ENCODE results near the gene CEACAM16. TPM values are rescaled to one million over a fixed set of nuclear protein-coding genes. Genes with fewer than 3 reads are reported as not detected.
"Not testable (repeated sequence)": the region's sequence is repeated elsewhere in the genome, so short reads cannot be mapped to it uniquely, and the experiment has no call there.

The CEACAM16 gene
- total RNA-seq, 4 donors from 2014 or later: not detected

DNA sequence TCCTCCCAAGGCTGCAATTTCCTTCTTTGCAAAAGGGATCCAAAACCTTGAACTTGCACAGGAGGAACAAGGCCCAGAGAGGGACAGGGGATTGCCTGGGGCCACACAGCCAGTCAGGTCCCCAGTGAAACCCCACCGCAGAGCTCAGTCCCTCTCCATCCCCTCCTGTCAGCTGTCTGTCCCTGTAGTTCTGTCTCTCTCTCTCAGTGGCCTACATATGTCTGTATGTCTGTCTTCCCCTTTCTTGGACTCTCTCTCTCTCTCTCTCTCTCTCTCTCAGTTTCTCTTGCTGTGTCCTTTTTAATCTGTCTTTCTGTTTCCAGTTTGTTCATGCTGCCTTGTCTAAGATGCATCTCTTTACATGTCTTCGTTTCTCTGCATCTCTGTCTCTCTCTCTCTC lies 16.1 kb upstream of the CEACAM16 start:
- in situ Hi-C loops (cut with MboI; ENCODE audit: low sequenced_read_pairs in 4 of 4) (no loop called here), intact Hi-C loops (cut with DNase I; ENCODE audit: low total_unique reads) (no loop called here)
- Histone ChIP-seq H3K4me1 (no peaks in the 10 kb centered on the region), H3K4me3 (no peak overlapping the region), H3K27me3 (no peaks in the 10 kb centered on the region), H3K36me3 (peaks cover 0 to 54% of the 10 kb centered on the region in 2 donors), H3K9me3 (no peaks in the 10 kb centered on the region), H3K27ac (no peak overlapping the region)
- DNase-seq: no peak
- TF ChIP-seq POLR2A (IDR thresholded peaks at IDR 0.05): no peak
- TF ChIP-seq, protein P1, sequence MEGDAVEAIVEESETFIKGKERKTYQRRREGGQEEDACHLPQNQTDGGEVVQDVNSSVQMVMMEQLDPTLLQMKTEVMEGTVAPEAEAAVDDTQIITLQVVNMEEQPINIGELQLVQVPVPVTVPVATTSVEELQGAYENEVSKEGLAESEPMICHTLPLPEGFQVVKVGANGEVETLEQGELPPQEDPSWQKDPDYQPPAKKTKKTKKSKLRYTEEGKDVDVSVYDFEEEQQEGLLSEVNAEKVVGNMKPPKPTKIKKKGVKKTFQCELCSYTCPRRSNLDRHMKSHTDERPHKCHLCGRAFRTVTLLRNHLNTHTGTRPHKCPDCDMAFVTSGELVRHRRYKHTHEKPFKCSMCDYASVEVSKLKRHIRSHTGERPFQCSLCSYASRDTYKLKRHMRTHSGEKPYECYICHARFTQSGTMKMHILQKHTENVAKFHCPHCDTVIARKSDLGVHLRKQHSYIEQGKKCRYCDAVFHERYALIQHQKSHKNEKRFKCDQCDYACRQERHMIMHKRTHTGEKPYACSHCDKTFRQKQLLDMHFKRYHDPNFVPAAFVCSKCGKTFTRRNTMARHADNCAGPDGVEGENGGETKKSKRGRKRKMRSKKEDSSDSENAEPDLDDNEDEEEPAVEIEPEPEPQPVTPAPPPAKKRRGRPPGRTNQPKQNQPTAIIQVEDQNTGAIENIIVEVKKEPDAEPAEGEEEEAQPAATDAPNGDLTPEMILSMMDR (IDR thresholded peaks at IDR 0.05 in 4 of 5, conservative IDR thresholded peaks at IDR 0.05 in 1 of 5): no peak
- no peak for ATAC-seq

GRCh38 chr19:44683434-44684210 lies 15.3 kb upstream of the CEACAM16 start:
- in situ Hi-C loops (cut with MboI; ENCODE audit: low sequenced_read_pairs in 4 of 4): no loop called here
- DNase-seq (no peak), ATAC-seq (no peak)
- peak overlapping the region in 3 of 4 donors; percentile 54 to 61 (median 59) for H3K27ac ChIP-seq
- H3K27me3 ChIP-seq: no peaks in the 10 kb centered on the region
- H3K4me3 ChIP-seq: no peak overlapping the region
- no peak for TF ChIP-seq POLR2A (IDR thresholded peaks at IDR 0.05)
- TF ChIP-seq, protein P1 (IDR thresholded peaks at IDR 0.05 in 4 of 5, conservative IDR thresholded peaks at IDR 0.05 in 1 of 5): no peak
- H3K4me1 ChIP-seq: no peaks in the 10 kb centered on the region
- H3K36me3 ChIP-seq: peaks cover 0 to 48% of the 10 kb centered on the region in 2 donors
- intact Hi-C loops (cut with DNase I; ENCODE audit: low total_unique reads): no loop called here
- no peaks in the 10 kb centered on the region for H3K9me3 ChIP-seq

DNA sequence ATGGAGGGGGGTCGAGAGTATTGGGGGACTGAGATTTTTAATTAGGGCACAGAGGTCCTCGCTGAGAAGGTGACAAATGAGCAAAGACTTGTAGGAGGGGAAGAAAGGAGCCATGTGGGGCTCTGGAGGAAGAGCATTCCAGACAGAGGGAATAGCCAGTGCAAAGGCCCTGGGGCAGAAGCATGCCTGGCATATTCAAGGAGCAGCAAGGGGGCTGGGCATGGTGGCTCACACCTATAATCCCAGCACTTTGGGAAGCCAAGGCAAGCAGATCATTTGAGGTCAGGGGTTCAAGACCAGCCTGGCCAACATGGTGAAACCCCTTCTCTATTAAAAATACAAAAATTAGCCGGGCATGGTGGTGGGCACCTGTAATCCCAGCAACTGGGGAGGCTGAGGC lies 14.6 kb upstream of the CEACAM16 start:
- H3K27me3 ChIP-seq; H3K4me1 ChIP-seq; H3K9me3 ChIP-seq; ATAC-seq; DNase-seq; in situ Hi-C loops (cut with MboI; ENCODE audit: low sequenced_read_pairs in 4 of 4); H3K4me3 ChIP-seq; intact Hi-C loops (cut with DNase I; ENCODE audit: low total_unique reads): not testable (repeated sequence)
- Histone ChIP-seq H3K36me3 (peaks cover 0 to 40% of the 10 kb centered on the region in 2 donors), H3K27ac (peak overlapping the region; percentile 9 to 61 (median 56))

DNA sequence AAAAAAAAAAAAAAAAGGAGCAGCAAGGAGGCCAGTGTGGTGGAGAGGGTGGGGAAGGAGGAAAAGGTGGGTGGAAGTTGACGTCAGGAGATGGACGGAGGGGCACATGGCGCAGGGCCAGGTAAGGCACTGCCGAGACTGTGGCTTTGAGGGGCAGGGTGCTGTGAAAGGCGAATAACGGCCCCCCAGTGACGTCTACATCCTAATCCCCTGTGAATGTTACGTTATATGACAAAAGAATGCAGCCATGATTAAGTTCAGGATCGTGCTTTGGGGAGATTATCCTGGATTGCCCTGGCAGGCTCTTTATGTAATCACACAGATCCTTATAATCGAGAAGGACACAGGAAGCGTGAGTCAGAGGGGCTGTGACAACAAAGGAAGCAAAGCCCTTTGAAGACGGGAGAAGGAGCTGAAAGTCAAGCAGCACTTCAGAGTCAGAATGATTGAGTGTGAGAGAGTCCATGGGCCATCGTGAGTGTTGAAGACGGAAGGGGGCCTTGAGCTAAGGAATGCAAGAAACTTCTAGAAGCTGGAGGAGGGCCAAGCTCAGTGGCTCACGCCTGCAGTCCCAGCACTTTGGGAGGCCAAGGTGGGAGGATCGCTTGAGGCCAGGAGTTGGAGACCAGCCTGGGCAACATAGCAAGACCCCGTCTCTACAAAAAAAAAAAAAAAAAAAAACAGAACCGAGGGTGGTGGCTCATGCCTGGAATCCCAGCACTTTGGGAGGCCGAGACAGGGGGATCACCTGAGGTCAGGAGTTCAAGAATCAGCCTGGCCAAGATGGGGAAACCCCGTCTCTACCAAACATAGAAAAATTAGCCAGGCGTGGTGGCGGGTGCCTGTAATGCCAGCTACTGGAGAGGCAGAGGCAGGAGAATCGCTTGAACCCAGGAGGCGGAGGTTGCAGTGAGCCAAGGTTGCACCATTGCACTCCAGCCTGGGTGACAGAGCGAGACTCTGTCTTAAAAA lies 13.8 kb upstream of the CEACAM16 start:
- Histone ChIP-seq H3K4me1 (no peaks in the 10 kb centered on the region), H3K27ac (peak overlapping the region; percentile 9 to 61 (median 56))
- intact Hi-C loops (cut with DNase I; ENCODE audit: low total_unique reads): no loop called here

More for the DNA sequence above, 13.8 kb upstream of the CEACAM16 start:
- peak; percentile 44 to 45 for ATAC-seq
- Histone ChIP-seq H3K36me3 (peaks cover 0 to 35% of the 10 kb centered on the region in 2 donors), H3K27me3 (no peaks in the 10 kb centered on the region), H3K4me3 (no peak overlapping the region), H3K9me3 (no peaks in the 10 kb centered on the region)
- in situ Hi-C loops (cut with MboI; ENCODE audit: low sequenced_read_pairs in 4 of 4): no loop called here
- DNase-seq: no peak
- TF ChIP-seq, protein P1 (IDR thresholded peaks at IDR 0.05 in 4 of 5, conservative IDR thresholded peaks at IDR 0.05 in 1 of 5): no peak
- TF ChIP-seq POLR2A (IDR thresholded peaks at IDR 0.05): no peak
